HG03064 (cell line): Measurements from ENCODE around the gene CDC6.

Experiments
- ATAC-seq: cut with Tn5 transposase; IDR thresholded peaks from one replicate; pipeline ENCODE4 v1.9.1; 2021; ENCODE audit warnings: low read depth; ENCODE audit not compliant: unreplicated experiment

Gene CDC6

GRCh38 chr17:40309949-40310510 lies 22.4 kb downstream of the CDC6 start:
- ATAC-seq = no peak

- no peak for ATAC-seq
Observed at GRCh38 chr17:40310882-40311391, 23.3 kb downstream of the CDC6 start.

- no peak for ATAC-seq
Observed at GRCh38 chr17:40311575-40311974, 23.9 kb downstream of the CDC6 start.

GRCh38 chr17:40312131-40312731 lies 24.6 kb downstream of the CDC6 start:
- ATAC-seq = no peak

- ATAC-seq = no peak
Observed at GRCh38 chr17:40312893-40313667, 25.4 kb downstream of the CDC6 start.

- no peak for ATAC-seq
Observed at GRCh38 chr17:40313668-40314583, 26.2 kb downstream of the CDC6 start.

- no peak for ATAC-seq
Observed at GRCh38 chr17:40314584-40314956, 26.9 kb downstream of the CDC6 start.

GRCh38 chr17:40315206-40315605 lies 27.5 kb downstream of the CDC6 start:
- no peak for ATAC-seq

GRCh38 chr17:40315678-40316570 lies 28.2 kb downstream of the CDC6 start:
- ATAC-seq = no peak

GRCh38 chr17:40316571-40317344 lies 29.1 kb downstream of the CDC6 start:
- ATAC-seq = no peak

- no peak for ATAC-seq
Observed at GRCh38 chr17:40317345-40317873, 29.7 kb downstream of the CDC6 start.

GRCh38 chr17:40317880-40318829 lies 30.5 kb downstream of the CDC6 start:
- ATAC-seq = peak; percentile 40

- no peak for ATAC-seq
Observed at GRCh38 chr17:40318830-40319391, 31.2 kb downstream of the CDC6 start.

GRCh38 chr17:40319651-40320540 lies 32.2 kb downstream of the CDC6 start:
- no peak for ATAC-seq

- no peak for ATAC-seq
Observed at GRCh38 chr17:40320756-40321523, 33.3 kb downstream of the CDC6 start.

- ATAC-seq = no peak
Observed at GRCh38 chr17:40321524-40321929, 33.8 kb downstream of the CDC6 start.
